Thyroid gland (tissue), 4 donors: Measurements from ENCODE around the gene MYL3.

ENCODE experiments used
- CTCF ChIP-seq, 6 experiments: fragments of 200-600 bp in 3 of 6; fragments of 450-650 bp in 3 of 6; sonication (generic) in 3 of 6; IDR thresholded peaks; one replicate each; pipeline ENCODE4 v1.5.1; 2016 to 2019; ENCODE audit warnings: antibody characterized with exemption in 6 of 6, mild to moderate bottlenecking in 2 of 6, inconsistent platforms in 1 of 6, moderate library complexity in 1 of 6
- POLR2A ChIP-seq, 2 donors: fragments of 450-650 bp; IDR thresholded peaks; one replicate each; pipeline ENCODE4 v1.6.1; 2017; ENCODE audit warnings: antibody characterized with exemption in 2 of 2, mild to moderate bottlenecking in 2 of 2, moderate library complexity in 1 of 2

- TF ChIP-seq CTCF (IDR thresholded peaks at IDR 0.05) (no peak), POLR2A (IDR thresholded peaks at IDR 0.05) (no peak)
Observed at GRCh38 chr3:46853441-46854415, 9.5 kb downstream of the MYL3 start.
